ENCODE measurements around the gene EGFL8. TPM values are rescaled to one million over a fixed set of nuclear protein-coding genes. Genes with fewer than 3 reads are reported as not detected.
A peak's percentile ranks its signal among the peaks of the same experiment; 100 is the strongest.

The EGFL8 gene
- total and polyA plus RNA-seq, 9 of the 15 experiments (the other 6 are each of a cell fraction or from before 2014, with no cell fraction given) = 2.2 to 47.4 (median 14.2) TPM

GRCh38 chr6:32114796-32115195, 49.6 kb upstream of the EGFL8 start:
- Histone ChIP-seq H3K27me3 (ENCODE audit: control insufficient read depth in 2 of 2, insufficient read depth in 2 of 2, low read length in 2 of 2) (no peaks in the 10 kb centered on the region), H4K20me1 (replicated peaks; ENCODE audit: control insufficient read depth, insufficient read depth, low read length) (no peaks in the 10 kb centered on the region), H2AFZ (ENCODE audit: low read depth, low read length) (no peak overlapping the region), H3K4me2 (ENCODE audit: insufficient read depth, low read length) (no peak overlapping the region), H3K4me3 (no peak overlapping the region), H3K27ac (ENCODE audit: extremely low read depth, low read depth, low read length) (no peak overlapping the region), H3K9ac (ENCODE audit: insufficient read depth in 1 of 2, low read depth in 2 of 2, low read length in 2 of 2) (peak overlapping the region in 1 of 2 experiments; percentile 17; a peak in 1 of 4 replicates), H3K4me1 (replicated peaks in 1 of 2; ENCODE audit: control insufficient read depth in 2 of 2, insufficient read depth in 2 of 2, low read length in 2 of 2) (peaks cover 12 to 19% of the 10 kb centered on the region in 2 experiments; a peak in 4 of 5 replicates), H3K9me3 (replicated peaks; ENCODE audit: control insufficient read depth, insufficient read depth, low read depth, low read length) (no peaks in the 10 kb centered on the region), H3K36me3 (ENCODE audit: control insufficient read depth, insufficient read depth, low read length) (peaks cover 40% of the 10 kb centered on the region), H3K9me1 (ENCODE audit: control insufficient read depth, insufficient read depth, low read length) (peaks cover 3% of the 10 kb centered on the region), H3K79me2 (ENCODE audit: control insufficient read depth, insufficient read depth, low read length) (no peaks in the 10 kb centered on the region)
- ChIA-PET POLR2A (interaction anchor here (0.6 to 0.8 kb wide), 2 partner anchors 10 to 867 kb away, joined by 3 read pairs; no protein-coding TSS in a partner anchor), CTCF (ENCODE audit: low intra/inter-chr PET ratio) (no interaction called here)
- in situ Hi-C loops (cut with MboI) = no loop called here
- no TSS peak for BruUV-seq (replicated peaks)
- DNase-seq (ENCODE audit: extremely low read depth in 1 of 4, low spot score in 3 of 4) (no peak), FAIRE-seq (no peak), ATAC-seq (no peak)
- intact Hi-C loops (cut with micrococcal nuclease) = loop anchor here (5.0 to 10.0 kb wide), 3 partner anchors 53 to 300 kb away; partner anchors contain the start of gene ZBTB12
- 77% methylated on average over 7 of the region's 8 CpGs for WGBS (ENCODE audit: insufficient coverage, low coverage, missing lambda C conversion rate)
- TF ChIP-seq TRIM24 (IDR thresholded peaks at IDR 0.05) = no peak
- TF ChIP-seq PYGO2 (tag; IDR thresholded peaks at IDR 0.05) = no peak
- TF ChIP-seq SMAD3 (CRISPR knock-in tag; conservative IDR thresholded peaks at IDR 0.05) = no peak
- no peak for TF ChIP-seq ZKSCAN3 (CRISPR knock-in tag; IDR thresholded peaks at IDR 0.05)
- TF ChIP-seq LEF1 (IDR thresholded peaks at IDR 0.05) = no peak
- TF ChIP-seq ZNF445 (CRISPR knock-in tag; IDR thresholded peaks at IDR 0.05; ENCODE audit: low read depth) = no peak
- TF ChIP-seq TAF15 (IDR thresholded peaks at IDR 0.05; ENCODE audit: low read depth, low read length) = no peak
- TF ChIP-seq THAP12 (CRISPR knock-in tag; IDR thresholded peaks at IDR 0.05) = no peak
- TF ChIP-seq ZNF518B (CRISPR knock-in tag; IDR thresholded peaks at IDR 0.05) = no peak
- no peak for TF ChIP-seq EWSR1 (IDR thresholded peaks at IDR 0.05; ENCODE audit: borderline replicate concordance, low read depth, partially characterized antibody)
- no peak for TF ChIP-seq CHAMP1 (IDR thresholded peaks at IDR 0.05)

Data from K562 (cell line).